ENCODE data around the gene MYCT1. TPM values are rescaled to one million over a fixed set of nuclear protein-coding genes. Genes with fewer than 3 reads are reported as not detected.

MYCT1 gene
- total and polyA plus RNA-seq, 2 experiments from 2014 or later = 1.9 to 2.5 TPM

DNA sequence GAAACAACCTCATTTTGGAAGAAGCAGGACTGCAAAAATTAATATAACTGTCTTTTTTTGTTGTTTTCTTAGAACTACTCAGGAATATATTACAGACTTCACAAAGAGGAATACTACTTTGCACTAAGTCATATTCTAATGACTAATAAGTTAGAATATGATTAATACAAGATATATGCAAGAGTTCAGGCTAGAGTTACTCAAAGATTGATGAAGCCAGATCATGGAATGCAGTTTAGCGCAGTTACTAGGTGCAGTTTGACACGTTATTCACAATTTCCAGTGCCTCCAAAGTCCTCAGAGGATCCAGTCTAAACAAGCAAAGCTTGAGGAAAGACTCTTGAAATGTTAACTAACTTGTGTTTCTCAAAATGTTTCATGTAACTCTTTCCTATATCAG lies 1.2 kb upstream of the MYCT1 start:
- no peak for TF ChIP-seq ZNF114 (CRISPR knock-in tag; IDR thresholded peaks at IDR 0.05)
- TF ChIP-seq, protein P1, sequence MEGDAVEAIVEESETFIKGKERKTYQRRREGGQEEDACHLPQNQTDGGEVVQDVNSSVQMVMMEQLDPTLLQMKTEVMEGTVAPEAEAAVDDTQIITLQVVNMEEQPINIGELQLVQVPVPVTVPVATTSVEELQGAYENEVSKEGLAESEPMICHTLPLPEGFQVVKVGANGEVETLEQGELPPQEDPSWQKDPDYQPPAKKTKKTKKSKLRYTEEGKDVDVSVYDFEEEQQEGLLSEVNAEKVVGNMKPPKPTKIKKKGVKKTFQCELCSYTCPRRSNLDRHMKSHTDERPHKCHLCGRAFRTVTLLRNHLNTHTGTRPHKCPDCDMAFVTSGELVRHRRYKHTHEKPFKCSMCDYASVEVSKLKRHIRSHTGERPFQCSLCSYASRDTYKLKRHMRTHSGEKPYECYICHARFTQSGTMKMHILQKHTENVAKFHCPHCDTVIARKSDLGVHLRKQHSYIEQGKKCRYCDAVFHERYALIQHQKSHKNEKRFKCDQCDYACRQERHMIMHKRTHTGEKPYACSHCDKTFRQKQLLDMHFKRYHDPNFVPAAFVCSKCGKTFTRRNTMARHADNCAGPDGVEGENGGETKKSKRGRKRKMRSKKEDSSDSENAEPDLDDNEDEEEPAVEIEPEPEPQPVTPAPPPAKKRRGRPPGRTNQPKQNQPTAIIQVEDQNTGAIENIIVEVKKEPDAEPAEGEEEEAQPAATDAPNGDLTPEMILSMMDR (conservative IDR thresholded peaks at IDR 0.05; ENCODE audit: low read depth in 2 of 2) = no peak
- no peak for TF ChIP-seq EZH2phosphoT487 (IDR thresholded peaks at IDR 0.05; ENCODE audit: unreplicated experiment)
- no peak for TF ChIP-seq ZNF331 (CRISPR knock-in tag; IDR thresholded peaks at IDR 0.05; ENCODE audit: low read depth)
- TF ChIP-seq, protein P2, sequence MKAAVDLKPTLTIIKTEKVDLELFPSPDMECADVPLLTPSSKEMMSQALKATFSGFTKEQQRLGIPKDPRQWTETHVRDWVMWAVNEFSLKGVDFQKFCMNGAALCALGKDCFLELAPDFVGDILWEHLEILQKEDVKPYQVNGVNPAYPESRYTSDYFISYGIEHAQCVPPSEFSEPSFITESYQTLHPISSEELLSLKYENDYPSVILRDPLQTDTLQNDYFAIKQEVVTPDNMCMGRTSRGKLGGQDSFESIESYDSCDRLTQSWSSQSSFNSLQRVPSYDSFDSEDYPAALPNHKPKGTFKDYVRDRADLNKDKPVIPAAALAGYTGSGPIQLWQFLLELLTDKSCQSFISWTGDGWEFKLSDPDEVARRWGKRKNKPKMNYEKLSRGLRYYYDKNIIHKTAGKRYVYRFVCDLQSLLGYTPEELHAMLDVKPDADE (IDR thresholded peaks at IDR 0.05) = no peak
- TF ChIP-seq NANOG (IDR thresholded peaks at IDR 0.05; ENCODE audit: borderline replicate concordance) = no peak
- TF ChIP-seq, protein P3, sequence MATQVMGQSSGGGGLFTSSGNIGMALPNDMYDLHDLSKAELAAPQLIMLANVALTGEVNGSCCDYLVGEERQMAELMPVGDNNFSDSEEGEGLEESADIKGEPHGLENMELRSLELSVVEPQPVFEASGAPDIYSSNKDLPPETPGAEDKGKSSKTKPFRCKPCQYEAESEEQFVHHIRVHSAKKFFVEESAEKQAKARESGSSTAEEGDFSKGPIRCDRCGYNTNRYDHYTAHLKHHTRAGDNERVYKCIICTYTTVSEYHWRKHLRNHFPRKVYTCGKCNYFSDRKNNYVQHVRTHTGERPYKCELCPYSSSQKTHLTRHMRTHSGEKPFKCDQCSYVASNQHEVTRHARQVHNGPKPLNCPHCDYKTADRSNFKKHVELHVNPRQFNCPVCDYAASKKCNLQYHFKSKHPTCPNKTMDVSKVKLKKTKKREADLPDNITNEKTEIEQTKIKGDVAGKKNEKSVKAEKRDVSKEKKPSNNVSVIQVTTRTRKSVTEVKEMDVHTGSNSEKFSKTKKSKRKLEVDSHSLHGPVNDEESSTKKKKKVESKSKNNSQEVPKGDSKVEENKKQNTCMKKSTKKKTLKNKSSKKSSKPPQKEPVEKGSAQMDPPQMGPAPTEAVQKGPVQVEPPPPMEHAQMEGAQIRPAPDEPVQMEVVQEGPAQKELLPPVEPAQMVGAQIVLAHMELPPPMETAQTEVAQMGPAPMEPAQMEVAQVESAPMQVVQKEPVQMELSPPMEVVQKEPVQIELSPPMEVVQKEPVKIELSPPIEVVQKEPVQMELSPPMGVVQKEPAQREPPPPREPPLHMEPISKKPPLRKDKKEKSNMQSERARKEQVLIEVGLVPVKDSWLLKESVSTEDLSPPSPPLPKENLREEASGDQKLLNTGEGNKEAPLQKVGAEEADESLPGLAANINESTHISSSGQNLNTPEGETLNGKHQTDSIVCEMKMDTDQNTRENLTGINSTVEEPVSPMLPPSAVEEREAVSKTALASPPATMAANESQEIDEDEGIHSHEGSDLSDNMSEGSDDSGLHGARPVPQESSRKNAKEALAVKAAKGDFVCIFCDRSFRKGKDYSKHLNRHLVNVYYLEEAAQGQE (IDR thresholded peaks at IDR 0.05; ENCODE audit: unreplicated experiment) = no peak
- no peak for TF ChIP-seq JUNB (IDR thresholded peaks at IDR 0.05; ENCODE audit: unreplicated experiment)
- TF ChIP-seq CREB1 (CRISPR knock-in tag; IDR thresholded peaks at IDR 0.05; ENCODE audit: low read depth) = no peak
- Mint-ChIP-seq H3K4me3 (no peak overlapping the region), H3K4me1 (peaks cover 9% of the 10 kb centered on the region), H3K27ac (no peak overlapping the region), H3K27me3 (ENCODE audit: insufficient read depth, low read depth, poor library complexity) (no peaks in the 10 kb centered on the region), H3K36me3 (ENCODE audit: low read depth) (no peaks in the 10 kb centered on the region), H3K9me3 (no peaks in the 10 kb centered on the region)
- no peak for ATAC-seq
- H3K4me3 ChIP-seq = no peak overlapping the region
- H3K27ac ChIP-seq (ENCODE audit: low read depth) = no peak overlapping the region
- peaks cover 14% of the 10 kb centered on the region for H3K4me1 ChIP-seq (ENCODE audit: insufficient read depth)
- H3K4me2 ChIP-seq = no peak overlapping the region
- no peak for DNase-seq (ENCODE audit: low spot score)
- H4K20me1 ChIP-seq (replicated peaks; ENCODE audit: insufficient read depth) = no peaks in the 10 kb centered on the region
- no peaks in the 10 kb centered on the region for H3K79me2 ChIP-seq (replicated peaks; ENCODE audit: insufficient read depth)
- H3F3A ChIP-seq (replicated peaks; ENCODE audit: low read depth) = no peaks in the 10 kb centered on the region
- no peak overlapping the region for H2AFZ ChIP-seq
- H3K36me3 ChIP-seq (ENCODE audit: insufficient read depth) = no peaks in the 10 kb centered on the region
- no peaks in the 10 kb centered on the region for H3K27me3 ChIP-seq (ENCODE audit: insufficient read depth)
- H3K9me2 ChIP-seq (ENCODE audit: insufficient read depth) = no peaks in the 10 kb centered on the region

DNA sequence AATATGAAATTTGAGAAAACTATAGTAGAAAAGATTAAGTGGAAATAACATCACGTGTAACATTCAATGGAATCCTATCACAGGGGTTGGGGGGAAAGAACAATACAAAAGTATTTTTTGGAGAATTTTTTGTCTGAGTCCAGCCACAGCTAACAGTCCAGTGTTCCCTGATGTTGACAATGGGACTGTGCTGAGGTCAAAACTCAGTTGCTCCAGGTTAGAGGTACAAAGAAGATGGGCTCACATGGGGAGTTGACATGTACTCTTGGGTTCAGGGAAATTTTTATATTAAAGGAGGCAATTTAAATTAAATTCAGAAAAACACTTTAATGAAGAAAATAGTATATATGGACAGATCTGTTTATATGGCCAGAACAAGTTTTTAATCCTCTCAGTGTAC lies 995 bp downstream of the MYCT1 start:
- no peaks in the 10 kb centered on the region for H3K79me2 ChIP-seq (replicated peaks; ENCODE audit: insufficient read depth)
- TF ChIP-seq, protein P2 (IDR thresholded peaks at IDR 0.05) = no peak
- no peak for TF ChIP-seq EZH2phosphoT487 (IDR thresholded peaks at IDR 0.05; ENCODE audit: unreplicated experiment)
- no peak for TF ChIP-seq CREB1 (CRISPR knock-in tag; IDR thresholded peaks at IDR 0.05; ENCODE audit: low read depth)
- no peak for TF ChIP-seq ZNF114 (CRISPR knock-in tag; IDR thresholded peaks at IDR 0.05)
- TF ChIP-seq STAT1 (IDR thresholded peaks at IDR 0.05; ENCODE audit: unreplicated experiment) = no peak
- TF ChIP-seq, protein P1 (conservative IDR thresholded peaks at IDR 0.05; ENCODE audit: low read depth in 2 of 2) = no peak
- no peak for TF ChIP-seq EZH2 (IDR thresholded peaks at IDR 0.05; ENCODE audit: low read depth, unreplicated experiment)
- no peak for TF ChIP-seq ZNF331 (CRISPR knock-in tag; IDR thresholded peaks at IDR 0.05; ENCODE audit: low read depth)
- TF ChIP-seq NANOG (IDR thresholded peaks at IDR 0.05; ENCODE audit: borderline replicate concordance) = no peak
- Mint-ChIP-seq H3K27ac (no peak overlapping the region), H3K4me3 (no peak overlapping the region), H3K36me3 (ENCODE audit: low read depth) (no peaks in the 10 kb centered on the region), H3K9me3 (no peaks in the 10 kb centered on the region), H3K27me3 (ENCODE audit: insufficient read depth, low read depth, poor library complexity) (no peaks in the 10 kb centered on the region), H3K4me1 (peaks cover 9% of the 10 kb centered on the region)
- no peaks in the 10 kb centered on the region for H3K9me2 ChIP-seq (ENCODE audit: insufficient read depth)
- peaks cover 18% of the 10 kb centered on the region for H3K4me1 ChIP-seq (ENCODE audit: insufficient read depth)
- no peaks in the 10 kb centered on the region for H3F3A ChIP-seq (replicated peaks; ENCODE audit: low read depth)
- ATAC-seq = no peak
- H4K20me1 ChIP-seq (replicated peaks; ENCODE audit: insufficient read depth) = no peaks in the 10 kb centered on the region
- H2AFZ ChIP-seq = no peak overlapping the region
- no peak overlapping the region for H3K4me2 ChIP-seq
- DNase-seq (ENCODE audit: low spot score) = no peak
- H3K27ac ChIP-seq (ENCODE audit: low read depth) = no peak overlapping the region
- H3K27me3 ChIP-seq (ENCODE audit: insufficient read depth) = no peaks in the 10 kb centered on the region
- no peak overlapping the region for H3K4me3 ChIP-seq
- no peaks in the 10 kb centered on the region for H3K36me3 ChIP-seq (ENCODE audit: insufficient read depth)
